ENCODE results near the gene SRPX.

DNA sequence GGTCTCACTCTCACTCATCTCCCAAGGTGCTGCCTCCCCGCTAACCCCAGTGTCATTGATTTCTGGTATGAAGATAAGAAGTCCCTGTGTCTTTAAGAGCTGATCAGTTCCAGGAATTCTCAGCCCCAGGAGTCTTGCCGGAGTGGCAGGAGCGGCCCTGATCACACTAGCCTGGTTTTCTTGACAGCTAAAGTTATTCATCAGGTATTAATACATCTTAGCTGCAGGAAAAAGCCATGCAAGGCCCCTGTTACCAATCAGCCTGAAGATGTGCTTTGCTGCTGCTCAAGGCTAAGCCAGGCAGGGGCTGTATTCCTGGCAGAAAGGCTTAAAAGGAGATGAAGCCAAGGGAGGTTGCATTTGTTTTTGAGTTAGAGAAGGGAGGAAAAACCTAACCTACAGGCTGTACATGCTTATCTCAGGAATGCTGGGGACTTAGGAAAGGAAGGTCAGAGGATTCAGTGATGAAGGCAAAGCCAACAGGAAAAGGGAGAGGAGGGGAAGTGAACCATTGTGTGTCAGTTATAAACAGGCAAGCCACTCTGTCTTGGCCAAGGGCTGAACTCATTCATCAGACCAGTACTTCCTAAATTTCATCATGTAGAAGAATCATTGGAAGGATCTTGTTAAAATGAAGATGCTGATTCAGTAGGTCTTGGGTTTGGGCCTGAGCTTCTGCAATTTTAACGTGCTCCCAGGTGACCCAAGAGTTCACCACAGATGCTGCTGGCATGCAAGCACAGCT lies 8.6 kb downstream of the SRPX start:
- TF ChIP-seq, protein P1, sequence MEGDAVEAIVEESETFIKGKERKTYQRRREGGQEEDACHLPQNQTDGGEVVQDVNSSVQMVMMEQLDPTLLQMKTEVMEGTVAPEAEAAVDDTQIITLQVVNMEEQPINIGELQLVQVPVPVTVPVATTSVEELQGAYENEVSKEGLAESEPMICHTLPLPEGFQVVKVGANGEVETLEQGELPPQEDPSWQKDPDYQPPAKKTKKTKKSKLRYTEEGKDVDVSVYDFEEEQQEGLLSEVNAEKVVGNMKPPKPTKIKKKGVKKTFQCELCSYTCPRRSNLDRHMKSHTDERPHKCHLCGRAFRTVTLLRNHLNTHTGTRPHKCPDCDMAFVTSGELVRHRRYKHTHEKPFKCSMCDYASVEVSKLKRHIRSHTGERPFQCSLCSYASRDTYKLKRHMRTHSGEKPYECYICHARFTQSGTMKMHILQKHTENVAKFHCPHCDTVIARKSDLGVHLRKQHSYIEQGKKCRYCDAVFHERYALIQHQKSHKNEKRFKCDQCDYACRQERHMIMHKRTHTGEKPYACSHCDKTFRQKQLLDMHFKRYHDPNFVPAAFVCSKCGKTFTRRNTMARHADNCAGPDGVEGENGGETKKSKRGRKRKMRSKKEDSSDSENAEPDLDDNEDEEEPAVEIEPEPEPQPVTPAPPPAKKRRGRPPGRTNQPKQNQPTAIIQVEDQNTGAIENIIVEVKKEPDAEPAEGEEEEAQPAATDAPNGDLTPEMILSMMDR (IDR thresholded peaks at IDR 0.05; ENCODE audit: low read depth, low read length), result no peak
- TF ChIP-seq POLR2A (IDR thresholded peaks at IDR 0.05; ENCODE audit: extremely low read depth, insufficient read length) (no peak), MYC (IDR thresholded peaks at IDR 0.05; ENCODE audit: low read depth, low read length) (no peak)

Data from NB4 (cell line).